GM19397 (cell line): ENCODE data around the gene PMPCB.

Experiments
- ATAC-seq: cut with Tn5 transposase; IDR thresholded peaks from one replicate; pipeline ENCODE4 v1.9.1; 2021; ENCODE audit warnings: mild to moderate bottlenecking, moderate library complexity; ENCODE audit not compliant: unreplicated experiment

Gene PMPCB

DNA sequence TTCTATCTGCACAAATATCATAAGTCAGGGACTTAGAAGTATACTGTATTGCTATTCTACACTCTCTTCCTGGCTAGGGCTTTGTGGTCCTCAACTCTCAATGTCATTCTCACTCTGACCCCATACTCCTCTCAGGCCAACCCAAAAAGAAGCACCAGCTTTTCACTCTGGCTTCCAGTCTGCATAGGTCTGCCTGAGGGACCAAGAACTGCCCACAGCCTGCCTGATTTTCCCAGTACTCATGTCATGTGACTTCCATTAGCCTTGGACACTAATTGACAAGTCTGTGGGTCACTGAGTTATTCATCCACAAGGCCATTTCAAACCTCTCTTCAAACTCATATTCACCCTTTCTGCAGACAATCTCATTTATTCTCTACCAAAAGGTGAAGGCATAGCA, 19.8 kb downstream of the PMPCB start:
- no peak for ATAC-seq

DNA sequence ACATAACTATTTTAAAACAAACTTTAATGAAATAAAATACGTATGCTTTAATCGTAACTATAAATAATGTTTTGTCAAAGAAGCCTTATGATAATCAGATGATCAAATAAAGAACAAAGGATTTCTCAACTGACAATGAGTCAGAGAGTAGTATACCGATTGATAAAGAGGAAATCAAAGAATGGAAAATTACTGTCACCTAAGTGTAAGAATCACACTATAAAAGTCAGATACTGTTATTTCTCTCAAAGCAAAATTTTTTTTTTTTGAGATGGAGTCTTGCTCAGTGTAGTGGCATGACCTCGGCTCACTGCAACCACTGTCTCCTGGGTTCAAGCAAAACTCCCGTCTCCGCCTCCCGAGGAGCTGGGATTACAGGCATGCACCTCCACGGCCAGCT, 28.5 kb downstream of the PMPCB start:
- ATAC-seq = no peak

DNA sequence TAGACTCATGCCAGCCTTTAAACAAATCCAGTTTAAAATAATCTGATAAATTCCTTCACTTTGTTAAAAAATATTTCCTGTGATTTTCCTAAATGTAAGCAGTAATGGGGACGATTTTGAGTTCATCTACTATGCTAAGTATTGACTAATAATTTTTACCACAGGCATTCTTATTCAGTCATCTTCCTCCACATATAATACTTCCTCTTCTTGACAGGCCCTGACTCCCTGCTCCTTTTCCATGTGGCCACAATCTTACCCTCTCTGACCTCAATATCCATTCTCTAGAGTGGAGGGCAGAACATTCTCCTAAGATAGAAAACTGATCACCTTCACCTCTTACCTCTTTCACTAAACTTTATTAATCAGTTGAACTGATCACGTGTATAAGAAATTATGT, 39.5 kb downstream of the PMPCB start:
- no peak for ATAC-seq

DNA sequence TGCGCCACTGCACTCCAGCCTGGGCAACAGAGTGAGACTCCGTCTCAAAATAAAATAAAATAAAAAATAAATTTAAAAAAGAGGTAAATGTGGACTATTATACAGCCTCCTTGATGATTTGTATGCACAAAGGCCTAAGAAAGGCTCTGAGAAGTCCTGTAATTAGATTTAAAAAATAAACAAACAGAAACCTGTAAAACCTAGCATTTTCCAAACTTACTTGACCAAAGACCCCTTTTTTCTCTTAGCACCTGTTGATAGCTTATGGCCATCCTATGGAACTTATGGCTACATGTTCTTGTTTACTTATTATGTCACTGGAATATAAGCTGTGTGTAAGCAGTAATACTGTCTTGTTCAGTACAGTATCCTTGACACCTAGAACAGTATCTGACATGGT, 41.6 kb downstream of the PMPCB start:
- no peak for ATAC-seq

DNA sequence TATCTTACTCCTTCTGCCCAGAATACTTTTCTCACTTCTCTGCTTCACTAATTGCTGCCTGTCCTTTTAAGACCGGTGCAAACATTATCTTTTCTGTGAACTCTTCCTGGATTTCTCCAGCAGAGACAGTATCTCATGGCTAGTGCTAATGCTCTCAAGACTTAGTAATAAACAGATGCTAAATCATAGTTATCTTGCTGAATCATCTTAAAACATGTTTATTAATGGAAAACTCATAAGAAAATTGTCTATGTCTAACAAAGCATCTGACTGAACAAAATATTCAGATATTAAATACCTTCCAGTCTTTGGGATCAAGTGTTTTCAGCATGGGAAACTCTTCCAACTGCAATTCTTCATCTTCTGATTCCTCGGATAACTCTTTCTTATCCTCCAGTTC, 44.2 kb downstream of the PMPCB start:
- ATAC-seq = no peak

DNA sequence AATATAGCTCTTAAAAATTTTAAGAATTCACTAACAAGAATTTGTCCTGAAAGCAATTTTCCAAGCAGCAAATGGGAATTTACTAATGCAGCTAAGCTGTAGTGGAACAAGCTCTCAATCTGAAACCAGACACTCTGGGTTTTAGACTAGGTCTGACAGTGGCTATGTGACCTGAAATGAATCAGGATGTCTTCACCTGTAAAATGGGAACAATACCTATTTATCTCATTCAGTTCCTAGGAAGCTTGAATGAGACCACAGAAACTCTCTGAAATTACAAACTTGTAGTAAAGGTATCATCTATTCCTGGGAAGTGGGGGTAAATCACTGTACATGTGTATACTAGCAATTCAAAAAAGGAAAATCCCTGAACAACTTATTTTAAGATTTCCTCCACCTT, 46.1 kb downstream of the PMPCB start:
- no peak for ATAC-seq

DNA sequence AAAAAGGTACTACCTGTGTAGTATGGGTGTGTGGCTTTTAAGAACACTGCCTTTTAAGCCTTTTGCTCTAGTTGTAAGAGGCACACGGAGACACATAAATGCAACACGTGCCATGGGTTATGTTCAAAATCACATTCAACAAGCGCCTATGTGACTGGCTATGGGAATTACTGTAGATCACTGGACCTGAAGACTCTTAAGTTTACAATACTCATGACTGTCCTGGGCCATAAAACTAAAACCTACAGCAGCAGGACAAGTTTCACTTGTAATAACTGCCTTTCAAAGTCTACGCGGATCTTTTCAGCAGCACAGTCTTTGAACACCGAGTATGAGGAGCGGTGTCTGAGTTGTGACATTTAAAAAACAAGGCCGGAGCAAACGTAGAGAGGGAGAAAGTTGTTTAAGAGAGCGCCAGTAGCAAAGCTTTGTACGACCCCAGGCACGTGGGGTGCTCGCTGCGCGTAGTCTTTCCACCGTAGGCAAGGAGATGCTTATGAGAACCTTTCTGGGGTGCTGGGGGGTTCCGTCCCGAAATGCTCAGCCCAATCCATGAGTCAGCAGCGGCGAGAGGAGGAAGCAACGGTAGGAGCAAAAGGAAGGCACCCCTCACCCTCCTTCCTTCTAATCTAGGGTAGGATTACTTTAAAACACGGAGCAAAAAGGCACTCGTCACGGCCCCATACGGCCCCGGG, 46.7 kb downstream of the PMPCB start:
- ATAC-seq = peak; percentile 12

DNA sequence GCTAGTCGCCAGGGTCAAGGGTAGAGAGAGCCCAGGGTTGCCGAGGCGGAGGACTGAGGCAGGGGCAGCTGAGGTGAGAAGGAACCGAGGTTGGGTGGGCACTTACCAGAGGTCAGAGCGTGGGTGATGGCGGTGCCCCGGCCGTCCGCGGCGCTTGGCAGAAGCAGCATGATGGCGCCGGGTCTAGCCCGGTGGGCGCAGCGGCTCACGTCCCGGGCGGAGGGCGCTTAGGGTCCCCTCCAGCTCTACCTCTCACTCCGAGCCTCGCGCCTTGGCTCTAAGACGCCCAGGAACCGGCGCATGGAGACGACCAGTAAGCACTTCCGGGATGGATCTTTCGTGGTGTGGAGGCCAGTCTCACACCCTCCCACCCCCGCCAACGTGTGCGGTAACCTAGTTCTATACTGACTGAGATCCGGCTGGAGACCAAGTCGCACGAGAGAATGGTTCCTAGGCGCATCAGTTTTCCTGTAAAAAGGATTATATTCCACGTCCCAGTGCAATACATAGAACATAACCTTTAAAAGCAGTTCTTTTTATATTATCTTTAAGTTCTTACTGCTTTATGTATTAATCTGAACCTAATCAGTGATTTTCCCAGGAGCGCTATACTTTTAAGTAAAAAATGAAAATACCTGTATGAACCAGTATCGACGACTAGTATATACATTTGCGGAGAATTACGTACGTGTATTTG, 47.4 kb downstream of the PMPCB start, which contains the start of gene DNAJC2:
TSS of gene DNAJC2 (minus strand) at position 315 of the 697 bp plus-strand sequence. CDS start at position 170, 145 bp downstream.
- peak; percentile 74 for ATAC-seq

DNA sequence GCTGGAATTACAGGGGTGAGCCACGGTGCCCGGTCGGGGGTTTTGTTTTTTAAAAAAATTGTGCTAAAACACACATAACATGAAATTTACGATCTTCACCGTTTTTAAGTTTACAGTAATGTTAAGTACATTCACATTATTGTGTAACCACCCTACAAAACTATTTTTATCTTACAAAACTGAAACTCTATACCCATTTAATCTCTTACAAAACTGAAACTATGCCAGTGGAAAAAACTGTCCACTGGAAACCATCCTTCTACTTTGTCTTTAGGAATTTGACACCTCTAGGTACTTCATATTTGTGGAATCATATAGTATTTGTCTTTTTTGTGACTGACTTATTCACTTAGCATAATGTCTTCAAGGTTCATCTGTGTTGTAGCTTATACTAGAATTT, 49.2 kb downstream of the PMPCB start:
- no peak for ATAC-seq

DNA sequence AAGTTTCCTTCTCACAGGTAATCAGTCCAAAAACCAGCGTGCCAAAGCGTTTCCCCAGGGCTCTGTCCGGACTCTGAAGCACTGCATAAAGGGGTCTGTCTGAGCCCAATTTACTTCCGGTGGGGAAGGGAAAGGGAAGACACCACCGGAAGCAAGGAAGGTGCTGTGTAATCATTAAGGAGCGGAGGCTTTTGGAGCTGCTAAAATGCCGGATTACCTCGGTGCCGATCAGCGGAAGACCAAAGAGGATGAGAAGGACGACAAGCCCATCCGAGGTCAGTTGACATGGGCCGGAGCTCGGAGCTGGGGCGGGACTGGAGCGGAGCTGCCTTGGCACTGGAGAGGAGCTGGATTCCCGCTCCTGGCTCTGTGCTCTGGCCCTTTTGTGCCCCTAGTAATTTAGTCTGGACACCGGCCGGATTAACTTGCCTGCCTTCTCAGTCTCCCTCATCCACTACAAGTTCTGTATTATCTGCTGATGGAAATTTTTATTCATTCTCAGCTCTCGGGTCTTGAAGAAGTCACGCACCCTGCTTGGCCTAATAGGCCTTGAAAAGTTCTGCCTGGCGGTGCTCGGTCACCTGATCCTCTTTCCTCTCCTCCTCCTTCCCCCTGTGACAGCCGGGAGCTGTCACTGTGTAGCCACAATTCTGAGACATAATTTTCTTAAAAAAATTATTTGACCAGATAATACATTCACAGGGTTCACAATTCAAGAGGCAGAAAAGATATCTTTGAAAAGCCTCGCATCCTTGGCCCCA, 50.5 kb downstream of the PMPCB start, which contains the start of gene PSMC2:
TSS of gene PSMC2 (plus strand) at position 137 of the 761 bp plus-strand sequence. CDS start at position 206, 69 bp downstream.
- peak; percentile 65 for ATAC-seq

DNA sequence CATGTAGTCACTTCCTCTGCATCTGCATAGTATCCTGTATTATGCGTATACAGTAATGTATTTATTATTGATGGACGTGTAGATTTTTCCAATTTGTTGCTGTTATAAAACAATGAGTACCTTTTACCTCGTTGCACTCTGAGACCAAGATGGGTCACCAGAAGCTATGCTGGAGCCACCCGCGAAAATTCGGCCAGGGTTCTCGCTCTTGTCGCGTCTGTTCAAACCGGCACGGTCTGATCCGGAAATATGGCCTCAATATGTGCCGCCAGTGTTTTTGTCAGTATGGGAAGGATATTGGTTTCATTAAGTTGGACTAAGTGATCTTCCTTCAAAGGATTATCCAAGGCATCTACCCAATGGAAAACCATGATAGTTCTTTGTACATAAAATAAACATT, 51.2 kb downstream of the PMPCB start:
- no peak for ATAC-seq

DNA sequence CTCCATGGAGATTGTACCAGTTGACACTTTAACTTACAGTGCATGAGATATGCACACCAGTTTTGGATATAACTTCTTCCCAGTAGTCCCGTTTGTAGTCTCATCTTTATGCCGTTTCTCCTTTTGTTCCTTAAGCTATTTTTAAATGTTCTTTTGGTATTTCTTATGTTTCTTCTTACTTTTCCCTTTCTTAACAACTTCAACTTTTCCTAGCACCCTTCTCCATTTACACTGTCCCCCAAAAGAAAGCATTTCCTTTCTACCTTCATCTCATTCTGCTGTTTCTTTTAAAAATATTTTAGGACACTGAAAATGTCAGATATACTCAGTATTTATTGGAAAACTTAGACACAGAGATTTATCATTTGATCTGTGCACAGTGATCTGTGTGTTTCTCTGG, 51.7 kb downstream of the PMPCB start:
- ATAC-seq = no peak

DNA sequence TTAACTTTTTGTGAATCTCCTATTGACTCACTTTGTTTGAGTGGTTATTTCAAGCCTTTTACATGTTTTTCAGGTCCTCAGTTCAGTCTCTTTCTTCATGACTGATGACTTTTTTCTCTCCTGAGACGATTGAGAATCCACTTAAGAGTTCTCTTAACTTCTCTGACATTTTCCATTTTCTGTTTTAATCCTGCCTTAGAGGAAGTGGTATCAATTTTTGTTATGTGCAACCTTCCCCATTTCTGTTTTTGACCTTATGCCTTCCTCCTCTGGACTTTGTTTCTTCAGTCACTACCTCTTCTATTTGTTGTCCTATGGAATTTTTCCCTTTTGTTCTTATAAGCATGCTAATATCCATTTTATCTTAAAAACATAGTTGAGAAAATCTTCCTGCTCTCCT, 52.6 kb downstream of the PMPCB start:
- ATAC-seq = no peak
